AG20443 (cell line): ENCODE measurements around the gene CLTC.
A peak's percentile ranks its signal among the peaks of the same experiment; 100 is the strongest.
"Not testable (repeated sequence)": the region's sequence is repeated elsewhere in the genome, so short reads cannot be mapped to it uniquely, and the experiment has no call there.

Experiments used
- DNase-seq: peaks from one replicate; pipeline ENCODE4 v3.0.0; 2012; ENCODE audit warnings: low spot score, mixed read lengths

The CLTC gene

GRCh38 chr17:59619298-59620063, at the start of gene CLTC:
Gene CLTC, plus strand, starts transcription at chr17:59619895. Its CDS starts 237 bp downstream, at chr17:59620132.
- peak; percentile 94 for DNase-seq

DNA sequence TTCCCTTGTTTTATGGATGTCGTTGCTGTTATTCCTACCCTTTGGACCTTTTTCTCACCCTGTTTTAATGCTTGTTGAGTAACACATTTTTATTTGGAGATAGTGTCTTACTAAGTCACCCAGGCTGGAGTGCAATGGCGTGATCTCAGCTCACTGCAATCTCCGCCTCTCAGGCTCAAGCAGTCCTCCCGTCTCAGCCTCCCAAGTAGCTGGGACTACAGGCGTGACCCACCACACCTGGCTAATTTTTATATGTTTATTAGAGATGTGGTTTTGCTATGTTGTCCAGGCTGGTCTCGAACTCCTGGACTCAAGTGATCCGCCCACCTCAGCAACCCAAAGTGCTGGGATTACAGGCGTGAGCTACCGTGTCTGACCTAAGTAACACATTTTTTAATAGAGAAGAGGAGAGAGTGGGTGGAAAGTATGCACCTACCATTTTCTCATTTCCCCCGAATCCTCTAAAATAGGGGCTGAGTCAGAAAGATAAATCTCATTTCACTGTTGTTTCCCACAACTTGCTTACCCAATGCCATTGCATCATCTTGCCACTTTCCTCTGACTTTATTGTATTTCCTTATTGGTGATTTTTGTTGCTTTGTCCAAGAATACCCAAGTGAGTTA, 47.3 kb upstream of the CLTC start:
- DNase-seq = peak; percentile 11

GRCh38 chr17:59584168-59584567, 35.5 kb upstream of the CLTC start:
- DNase-seq = not testable (repeated sequence)

DNA sequence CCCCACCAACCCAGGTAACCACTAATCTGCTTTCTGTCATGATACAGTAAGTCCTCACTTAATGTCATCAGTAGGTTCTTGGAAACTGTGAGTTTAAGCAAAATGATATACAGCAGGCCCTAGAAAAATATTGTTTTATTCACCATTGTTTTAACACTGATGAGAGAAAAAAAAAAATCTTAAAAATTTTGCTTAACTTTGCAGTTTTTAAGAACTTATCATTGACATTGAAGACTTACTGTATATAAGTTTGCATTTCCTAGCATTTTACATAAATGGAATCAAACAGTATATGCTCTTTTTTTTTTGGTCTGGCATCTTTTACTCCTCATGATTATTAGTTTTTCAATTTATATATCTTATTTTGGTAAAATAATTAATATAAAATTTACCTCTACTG, 19.5 kb upstream of the CLTC start:
- no peak for DNase-seq

DNA sequence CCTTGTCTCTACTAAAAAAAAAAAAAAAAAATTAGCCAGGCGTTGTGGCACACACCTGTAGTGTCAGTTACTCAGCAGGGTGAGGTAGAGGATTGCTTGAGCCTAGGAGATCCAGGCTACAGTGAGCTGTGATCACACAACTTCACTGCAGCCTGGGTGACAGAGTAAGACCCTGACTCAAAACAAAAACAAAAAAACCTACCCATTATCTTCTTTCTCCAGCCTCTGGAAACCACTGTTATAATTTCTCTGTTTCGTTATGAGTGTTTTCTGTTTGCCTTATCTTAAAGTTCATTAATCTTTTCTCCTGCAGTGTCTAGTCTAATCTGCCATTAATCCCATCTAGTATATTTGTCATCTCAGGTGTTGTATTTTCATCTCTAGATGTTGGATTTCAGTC, 18.6 kb upstream of the CLTC start:
- DNase-seq = no peak

GRCh38 chr17:59607061-59607460, 12.6 kb upstream of the CLTC start:
- DNase-seq = no peak

DNA sequence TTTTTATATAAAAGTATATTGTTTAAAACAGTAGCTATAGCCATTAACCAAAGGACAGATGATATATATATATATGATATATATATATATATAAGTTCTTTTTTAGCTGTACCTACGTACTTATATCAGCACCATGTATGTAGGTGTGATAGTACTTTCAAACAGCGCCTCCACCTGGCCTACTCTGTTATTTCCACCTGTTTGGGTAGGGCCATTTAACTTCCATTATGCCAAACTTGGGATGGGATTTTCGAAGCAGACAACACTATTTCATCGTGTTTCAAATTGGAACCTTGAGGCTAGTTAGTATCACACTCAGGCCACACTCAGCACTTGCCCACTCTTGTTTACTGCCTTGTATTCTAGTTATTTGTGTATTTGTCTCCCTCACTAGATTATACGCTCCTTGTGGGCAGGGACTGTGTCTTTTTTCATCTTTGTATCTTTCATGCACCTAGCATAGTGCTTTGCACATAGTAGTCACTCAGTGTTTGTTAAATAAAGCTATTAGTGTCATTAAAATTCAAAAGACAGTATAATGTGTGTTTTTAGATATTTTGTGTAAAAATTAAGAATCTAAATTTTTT, 11.8 kb upstream of the CLTC start:
- no peak for DNase-seq

DNA sequence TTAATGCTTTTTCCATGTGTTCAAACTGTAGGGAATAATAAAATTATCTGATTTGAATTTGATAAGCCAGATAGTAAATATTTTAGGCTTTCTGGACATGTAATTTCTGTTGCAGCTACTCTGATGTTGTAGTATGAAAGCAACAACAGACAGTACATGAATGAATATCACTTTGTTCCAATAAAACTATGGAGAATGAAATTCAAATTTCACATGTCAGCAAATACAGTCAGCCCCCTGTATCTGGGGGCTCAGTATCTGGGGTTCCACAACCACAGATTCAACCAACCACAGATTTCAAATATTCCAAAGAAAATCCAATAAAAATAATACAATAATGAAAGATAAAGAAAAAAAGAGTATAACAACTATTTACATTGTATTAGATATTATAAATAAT, 8.2 kb upstream of the CLTC start:
- no peak for DNase-seq

- no peak for DNase-seq
Measured at GRCh38 chr17:59616253-59616920, 3.3 kb upstream of the CLTC start.

DNA sequence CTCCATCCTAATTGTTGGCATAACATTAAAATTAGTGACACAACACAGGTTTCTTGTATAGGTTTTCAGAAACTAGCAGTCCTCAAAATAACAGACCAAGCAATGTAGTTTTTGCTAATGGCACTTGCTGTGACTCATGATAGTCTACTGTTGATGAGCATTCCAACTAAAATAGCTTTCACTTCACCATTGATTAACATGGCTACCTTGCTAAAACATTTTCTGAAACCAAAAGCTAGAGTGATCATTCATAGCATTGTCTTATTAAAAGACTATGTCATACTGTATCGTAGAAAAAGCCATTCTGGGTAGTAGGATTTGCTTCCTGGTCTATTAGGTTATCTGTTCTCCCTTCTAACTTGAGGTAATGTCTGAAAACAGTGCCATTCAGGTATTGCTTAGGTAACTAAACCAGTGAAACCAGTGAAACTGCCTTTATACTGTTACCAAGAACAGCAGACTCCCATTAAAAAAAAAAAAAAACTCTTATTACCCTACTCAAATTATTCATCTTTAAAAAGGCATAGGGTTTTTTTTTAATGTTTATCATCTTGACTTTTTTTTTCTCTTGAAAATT, 2.5 kb upstream of the CLTC start:
- no peak for DNase-seq

DNA sequence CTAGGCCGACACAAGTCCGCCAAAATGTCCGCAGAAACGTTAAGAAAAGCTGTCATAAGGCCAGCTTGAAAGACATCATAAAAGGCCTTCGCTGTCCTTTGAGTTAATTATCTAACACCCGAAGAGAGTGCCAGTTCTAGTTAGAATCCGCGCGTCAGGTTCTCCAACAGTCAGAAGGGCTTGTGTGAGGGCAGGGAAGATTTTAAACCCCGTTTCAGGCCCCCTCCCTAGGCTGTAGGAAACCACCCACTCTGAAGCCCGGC, 729 bp upstream of the CLTC start:
- DNase-seq = no peak

- DNase-seq = peak; percentile 6
Measured at GRCh38 chr17:59620064-59620359, 317 bp downstream of the CLTC start.

GRCh38 chr17:59620518-59621259, 994 bp downstream of the CLTC start:
- peak; percentile 34 for DNase-seq

GRCh38 chr17:59621771-59622170, 2.1 kb downstream of the CLTC start:
- DNase-seq = peak; percentile 11

GRCh38 chr17:59623151-59623550, 3.5 kb downstream of the CLTC start:
- DNase-seq = no peak

GRCh38 chr17:59626756-59627155, 7.1 kb downstream of the CLTC start:
- DNase-seq = no peak

DNA sequence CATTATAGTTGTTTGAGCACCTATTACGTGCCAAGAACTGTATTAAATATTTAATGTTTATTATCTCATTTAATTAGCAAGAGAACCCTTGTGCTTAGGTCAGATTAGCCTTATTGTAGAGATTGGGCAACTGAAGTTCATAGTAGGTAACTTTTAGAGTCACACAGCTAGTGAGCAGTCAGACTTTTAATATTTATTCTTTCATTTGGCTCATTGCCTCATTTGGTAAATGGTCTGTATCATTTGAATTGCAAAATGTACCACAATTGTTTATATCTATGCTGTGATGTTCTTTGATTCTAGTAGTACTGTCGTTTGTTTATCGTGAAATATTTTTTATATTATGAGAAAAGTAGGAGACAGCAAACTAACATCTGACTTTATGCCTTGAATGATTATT, 7.6 kb downstream of the CLTC start:
- DNase-seq = no peak

GRCh38 chr17:59627770-59628171, 8.1 kb downstream of the CLTC start:
- DNase-seq = no peak

- no peak for DNase-seq
Measured at GRCh38 chr17:59629174-59629573, 9.5 kb downstream of the CLTC start.

- DNase-seq = no peak
Measured at GRCh38 chr17:59631276-59631675, 11.6 kb downstream of the CLTC start.

DNA sequence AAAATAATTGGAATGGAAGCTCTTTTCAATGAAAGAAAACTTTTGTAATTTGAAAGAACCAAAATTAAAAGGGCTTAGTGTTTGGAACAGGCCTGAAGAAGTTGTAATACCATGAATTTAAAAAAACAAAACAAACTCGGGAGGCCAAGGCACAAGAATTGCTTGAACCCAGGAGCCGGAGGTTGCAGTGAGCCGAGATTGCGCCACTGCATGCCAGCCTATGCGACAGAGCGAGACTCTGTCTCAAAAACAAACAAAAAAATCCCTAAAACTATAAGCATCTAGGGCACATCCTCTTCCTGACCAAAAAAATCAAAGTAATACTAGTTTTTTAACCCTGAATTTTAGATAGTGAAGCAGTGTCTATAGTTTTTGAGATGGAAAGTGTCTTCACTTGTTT, 12.7 kb downstream of the CLTC start:
- DNase-seq = no peak

- no peak for DNase-seq
Measured at GRCh38 chr17:59633658-59634359, 14.1 kb downstream of the CLTC start.
